Measurements from ENCODE around the gene SLC10A6. TPM values are rescaled to one million over a fixed set of nuclear protein-coding genes. Genes with fewer than 3 reads are reported as not detected.

The SLC10A6 gene
- total RNA-seq, 1 experiment from 2014 or later: not detected

DNA sequence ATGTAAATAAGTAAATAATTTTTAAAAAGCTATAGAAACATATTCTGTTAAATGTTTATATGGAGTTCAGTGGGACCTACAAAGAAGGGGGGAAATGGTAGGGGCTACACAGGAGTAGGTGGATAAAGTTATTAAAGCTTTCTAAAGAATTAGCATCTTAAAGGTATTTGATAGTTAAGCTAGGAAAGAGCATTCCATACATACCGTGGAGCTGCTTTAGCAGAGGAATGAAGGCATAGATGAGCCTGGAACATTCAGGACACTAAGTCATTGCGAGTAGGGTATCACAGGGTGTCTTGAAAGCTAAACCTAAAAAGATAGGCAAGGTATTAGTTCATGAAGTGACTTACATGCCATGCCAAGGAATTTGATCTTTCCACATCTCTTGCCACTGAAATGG is 60.4 kb downstream of the SLC10A6 start:
- DNase-seq (ENCODE audit: low spot score): no peak

DNA sequence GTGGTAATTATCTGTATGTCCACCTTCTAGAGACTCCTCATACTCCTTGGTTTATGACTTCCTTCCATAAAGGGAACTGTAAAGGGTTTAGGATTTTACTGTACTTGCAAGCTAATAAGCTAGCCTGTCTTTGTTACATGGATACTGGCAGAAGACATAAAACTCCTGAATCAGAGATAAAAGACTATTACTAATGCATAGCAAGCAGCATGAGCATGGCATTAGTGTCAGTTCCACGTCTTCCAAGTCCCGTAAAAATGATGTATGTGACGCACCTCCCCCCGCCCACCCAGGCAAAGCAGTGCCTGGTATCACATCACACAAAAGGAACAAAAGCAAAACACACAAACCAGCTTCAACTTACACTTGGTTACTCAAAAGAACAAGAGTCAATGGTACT is 71.0 kb downstream of the SLC10A6 start:
- DNase-seq (ENCODE audit: low spot score): no peak

DNA sequence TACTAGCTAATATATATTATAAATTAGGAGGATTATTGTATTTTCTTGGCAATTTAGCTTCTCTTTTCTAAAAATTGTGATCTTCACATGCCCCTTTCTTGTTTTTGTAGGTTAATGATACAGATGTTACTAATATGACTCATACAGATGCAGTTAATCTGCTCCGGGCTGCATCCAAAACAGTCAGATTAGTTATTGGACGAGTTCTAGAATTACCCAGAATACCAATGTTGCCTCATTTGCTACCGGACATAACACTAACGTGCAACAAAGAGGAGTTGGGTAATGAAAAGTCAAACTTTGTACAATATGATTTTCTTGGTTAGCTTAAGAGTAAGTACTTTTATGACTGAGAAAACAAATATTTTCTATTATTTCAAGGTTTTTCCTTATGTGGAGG is 74.1 kb downstream of the SLC10A6 start:
- no peak for DNase-seq (ENCODE audit: low spot score)

Other genes with a start within 250 kb of the SLC10A6 start
- 2.9 TPM in 1 of 2 replicates, not detected in the other for gene C4orf36, start 43.0 kb upstream of the SLC10A6 start, total RNA-seq (2014; rRNA removed; shearing (Covaris generic))
- gene AFF1, start 85.6 kb upstream of the SLC10A6 start, total RNA-seq (2014; rRNA removed; shearing (Covaris generic)): 5.4 and 5.8 TPM in 2 replicates

All from A172 (cell line).